Right atrium auricular region (tissue), 2 donors: ENCODE measurements around the gene CCDC91. TPM values are rescaled to one million over a fixed set of nuclear protein-coding genes. Genes with fewer than 3 reads are reported as not detected.

ENCODE experiments used
- DNase-seq: peaks from one replicate; pipeline ENCODE4 v3.0.0-alpha.2; 2019; ENCODE audit warnings: low spot score
- H3K27ac ChIP-seq, 2 donors: fragments of 200-600 bp; sonication (generic); 1 replicate in 1 of 2; 2 replicates in 1 of 2; pipeline ENCODE4 v1.5.1; 2016 to 2019
- H3K27me3 ChIP-seq, 2 donors: fragments of 200-600 bp; sonication (generic); one replicate each; pipeline versions ENCODE4 v1.5.1 to v1.6.0; 2017 to 2019
- H3K36me3 ChIP-seq: fragments of 200-600 bp; sonication (generic); one replicate; pipeline ENCODE4 v1.5.1; 2016
- H3K4me1 ChIP-seq, 2 donors: fragments of 200-600 bp; sonication (generic); one replicate each; pipeline versions ENCODE4 v1.5.1 to v1.6.0; 2017 to 2019
- H3K4me3 ChIP-seq, 2 donors: fragments of 200-600 bp; sonication (generic); 1 replicate in 1 of 2; 2 replicates in 1 of 2; pipeline ENCODE4 v1.5.1; 2017 to 2019; ENCODE audit warnings: mild to moderate bottlenecking in 1 of 2, moderate library complexity in 1 of 2
- H3K9me3 ChIP-seq, 2 donors: fragments of 200-600 bp; sonication (generic); one replicate each; pipeline ENCODE4 v1.5.1; 2019
- total RNA-seq, 2 donors: library from RNA; depleted of rRNA; stranded (reverse); fragments of >200 nt; gene quantifications; one replicate each; pipeline ENCODE4 v1.1.0, GENCODE V29; 2016
- TF ChIP-seq, protein P1 (sequence below), 2 donors: fragments of 200-600 bp; sonication (generic); IDR thresholded peaks; one replicate each; pipeline ENCODE4 v1.5.1; 2019; ENCODE audit warnings: antibody characterized with exemption in 2 of 2

CCDC91 gene, protein sequence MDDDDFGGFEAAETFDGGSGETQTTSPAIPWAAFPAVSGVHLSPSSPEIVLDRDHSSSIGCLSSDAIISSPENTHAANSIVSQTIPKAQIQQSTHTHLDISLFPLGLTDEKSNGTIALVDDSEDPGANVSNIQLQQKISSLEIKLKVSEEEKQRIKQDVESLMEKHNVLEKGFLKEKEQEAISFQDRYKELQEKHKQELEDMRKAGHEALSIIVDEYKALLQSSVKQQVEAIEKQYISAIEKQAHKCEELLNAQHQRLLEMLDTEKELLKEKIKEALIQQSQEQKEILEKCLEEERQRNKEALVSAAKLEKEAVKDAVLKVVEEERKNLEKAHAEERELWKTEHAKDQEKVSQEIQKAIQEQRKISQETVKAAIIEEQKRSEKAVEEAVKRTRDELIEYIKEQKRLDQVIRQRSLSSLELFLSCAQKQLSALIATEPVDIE
- total RNA-seq: 10 to 100 TPM; 33.6 to 36.1 TPM

DNA sequence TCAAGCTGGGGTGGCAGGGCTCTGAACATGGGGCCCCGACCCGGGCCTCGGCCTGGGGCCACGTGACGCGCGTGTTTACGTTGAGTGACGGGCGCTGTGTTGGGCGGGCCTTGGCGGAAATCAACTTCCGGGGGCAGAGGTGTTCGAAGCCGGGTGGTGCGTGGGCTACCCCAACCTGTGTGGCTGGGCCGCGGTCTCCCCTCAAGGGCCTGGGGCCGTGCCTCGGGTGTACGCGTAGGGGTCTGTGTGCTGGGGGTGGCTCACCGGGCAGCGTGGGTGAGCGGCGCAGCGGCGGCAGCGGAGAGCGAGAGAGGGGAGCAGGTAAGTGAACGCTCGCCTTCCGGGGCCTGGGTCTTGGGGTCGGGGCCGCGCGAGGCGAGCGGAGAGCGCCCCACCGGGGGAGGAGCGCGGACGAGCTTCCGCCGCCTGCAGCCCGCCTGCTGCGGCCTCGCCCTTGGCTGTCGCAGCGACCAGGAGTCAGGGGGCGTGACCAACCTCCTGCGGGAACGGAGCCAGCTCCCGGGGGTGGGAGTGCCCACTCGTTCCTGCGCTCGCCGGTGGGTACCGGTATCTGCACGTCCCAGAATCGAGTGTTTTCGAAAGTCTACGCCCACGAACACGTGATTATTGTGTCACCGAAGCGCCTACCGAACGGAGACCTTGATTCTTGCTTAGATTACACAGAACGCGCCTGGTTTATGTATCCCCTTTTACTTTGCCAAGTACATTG is at the start of gene CCDC91:
Gene CCDC91, plus strand, starts transcription at position 136 of the 730 bp plus-strand sequence. CDS start 66,760 bp downstream, outside the sequence.
- Histone ChIP-seq H3K27ac (peak within 1 kb of the TSS; percentile 98), H3K36me3 (no peaks in the 10 kb centered on the region), H3K9me3 (no peaks in the 10 kb centered on the region), H3K27me3 (no peaks in the 10 kb centered on the region), H3K4me1 (peaks cover 0 to 13% of the 10 kb centered on the region in 2 donors), H3K4me3 (peak within 1 kb of the TSS; percentile 91 to 92)
- peak; percentile 85 for DNase-seq
- TF ChIP-seq, protein P1, sequence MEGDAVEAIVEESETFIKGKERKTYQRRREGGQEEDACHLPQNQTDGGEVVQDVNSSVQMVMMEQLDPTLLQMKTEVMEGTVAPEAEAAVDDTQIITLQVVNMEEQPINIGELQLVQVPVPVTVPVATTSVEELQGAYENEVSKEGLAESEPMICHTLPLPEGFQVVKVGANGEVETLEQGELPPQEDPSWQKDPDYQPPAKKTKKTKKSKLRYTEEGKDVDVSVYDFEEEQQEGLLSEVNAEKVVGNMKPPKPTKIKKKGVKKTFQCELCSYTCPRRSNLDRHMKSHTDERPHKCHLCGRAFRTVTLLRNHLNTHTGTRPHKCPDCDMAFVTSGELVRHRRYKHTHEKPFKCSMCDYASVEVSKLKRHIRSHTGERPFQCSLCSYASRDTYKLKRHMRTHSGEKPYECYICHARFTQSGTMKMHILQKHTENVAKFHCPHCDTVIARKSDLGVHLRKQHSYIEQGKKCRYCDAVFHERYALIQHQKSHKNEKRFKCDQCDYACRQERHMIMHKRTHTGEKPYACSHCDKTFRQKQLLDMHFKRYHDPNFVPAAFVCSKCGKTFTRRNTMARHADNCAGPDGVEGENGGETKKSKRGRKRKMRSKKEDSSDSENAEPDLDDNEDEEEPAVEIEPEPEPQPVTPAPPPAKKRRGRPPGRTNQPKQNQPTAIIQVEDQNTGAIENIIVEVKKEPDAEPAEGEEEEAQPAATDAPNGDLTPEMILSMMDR (IDR thresholded peaks at IDR 0.05): peak in 1 of 2 donors; percentile 24

DNA sequence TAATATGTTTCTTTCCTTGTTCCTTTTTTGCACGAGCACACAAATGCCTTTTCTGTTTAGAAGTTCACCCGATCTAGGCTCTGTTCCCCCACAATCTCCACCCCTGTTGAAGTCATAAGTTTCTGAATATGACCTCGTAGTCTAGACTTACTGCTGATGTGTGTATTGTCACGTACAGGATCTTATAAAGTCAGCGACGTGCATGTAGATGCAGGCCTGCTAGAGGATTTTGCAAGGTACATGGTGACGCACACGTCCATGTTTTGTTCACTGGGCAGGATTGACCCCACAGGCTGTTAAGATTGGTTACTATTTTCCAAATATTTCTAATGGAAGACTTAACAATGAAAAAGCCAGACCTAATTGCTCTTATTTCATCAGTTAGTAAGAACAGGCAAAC is 46.2 kb upstream of the CCDC91 start:
- TF ChIP-seq, protein P1 (IDR thresholded peaks at IDR 0.05): no peak
- Histone ChIP-seq H3K36me3 (no peaks in the 10 kb centered on the region), H3K27ac (no peak overlapping the region), H3K9me3 (no peaks in the 10 kb centered on the region), H3K4me3 (no peak overlapping the region), H3K4me1 (no peaks in the 10 kb centered on the region), H3K27me3 (no peaks in the 10 kb centered on the region)
- no peak for DNase-seq

DNA sequence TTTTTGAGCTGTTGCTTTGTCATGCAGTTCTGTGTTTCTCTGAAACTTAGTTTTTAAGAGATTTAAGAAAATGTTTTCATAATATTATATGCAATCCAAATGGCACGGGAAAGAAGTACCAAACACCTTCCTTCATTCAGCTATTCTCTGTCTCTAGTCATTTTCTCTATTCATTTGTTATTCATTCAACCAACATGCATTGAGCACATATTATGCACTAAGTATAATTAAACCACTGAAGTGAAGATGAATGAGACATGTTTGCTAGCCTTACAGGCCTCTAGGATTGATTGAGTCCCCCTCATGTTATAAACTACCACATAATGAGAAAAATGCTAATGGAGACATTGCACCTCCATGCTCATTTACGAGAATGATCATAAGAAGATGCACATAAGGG is 45.7 kb upstream of the CCDC91 start:
- Histone ChIP-seq H3K4me1 (no peaks in the 10 kb centered on the region), H3K27ac (no peak overlapping the region), H3K9me3 (no peaks in the 10 kb centered on the region), H3K36me3 (no peaks in the 10 kb centered on the region), H3K4me3 (no peak overlapping the region), H3K27me3 (no peaks in the 10 kb centered on the region)
- DNase-seq: no peak
- TF ChIP-seq, protein P1 (IDR thresholded peaks at IDR 0.05): no peak

DNA sequence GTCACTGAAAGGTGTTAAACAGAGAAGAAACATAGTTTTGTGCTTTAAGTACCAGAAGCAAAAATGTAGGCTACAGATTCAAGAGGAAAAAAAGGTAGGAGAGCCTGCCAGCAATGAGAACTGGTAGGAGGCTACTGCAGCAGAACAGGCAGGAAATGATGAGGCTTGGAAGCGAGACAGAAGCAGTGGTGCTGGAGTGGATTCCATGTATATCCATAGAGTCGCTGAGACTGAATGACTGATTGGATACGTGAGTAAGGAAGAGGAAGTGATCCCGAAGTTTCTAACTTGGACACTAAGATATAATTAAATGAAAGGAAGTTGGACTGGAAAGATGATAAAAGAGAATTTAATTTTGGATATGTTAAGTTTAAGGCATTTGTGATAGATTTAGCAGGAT is 45.0 kb upstream of the CCDC91 start:
- no peaks in the 10 kb centered on the region for H3K36me3 ChIP-seq
- no peaks in the 10 kb centered on the region for H3K4me1 ChIP-seq
- H3K27ac ChIP-seq: no peak overlapping the region
- DNase-seq: no peak
- no peak overlapping the region for H3K4me3 ChIP-seq
- H3K9me3 ChIP-seq: no peaks in the 10 kb centered on the region
- no peaks in the 10 kb centered on the region for H3K27me3 ChIP-seq
- TF ChIP-seq, protein P1 (IDR thresholded peaks at IDR 0.05): no peak

DNA sequence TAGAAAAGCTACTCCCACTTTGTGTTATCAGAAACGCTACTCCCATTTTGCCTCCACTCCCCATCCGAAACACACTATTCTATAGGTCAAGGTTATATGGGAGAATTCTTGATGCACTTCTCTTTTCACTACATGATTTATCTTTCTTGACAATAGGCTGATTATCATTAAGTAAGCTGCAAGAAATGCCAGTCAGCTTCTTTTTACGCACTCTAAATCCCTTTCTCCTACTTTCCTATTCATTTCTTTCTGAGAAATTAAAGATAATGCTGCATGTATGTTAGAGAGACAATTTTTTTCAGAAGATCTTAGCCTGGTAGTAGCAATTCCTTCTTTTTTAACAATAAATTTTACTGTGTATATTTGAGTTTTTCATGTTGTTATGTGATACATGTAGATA is 41.0 kb upstream of the CCDC91 start:
- Histone ChIP-seq H3K9me3 (peaks cover 0 to 7% of the 10 kb centered on the region in 2 donors), H3K27me3 (no peaks in the 10 kb centered on the region), H3K36me3 (no peaks in the 10 kb centered on the region), H3K4me1 (no peaks in the 10 kb centered on the region), H3K4me3 (no peak overlapping the region), H3K27ac (no peak overlapping the region)
- TF ChIP-seq, protein P1 (IDR thresholded peaks at IDR 0.05): no peak
- DNase-seq: no peak
